ENCODE data around the gene RAD51AP2. TPM values are rescaled to one million over a fixed set of nuclear protein-coding genes. Genes with fewer than 3 reads are reported as not detected.

Gene RAD51AP2
- total and polyA plus RNA-seq, 2 of the 13 experiments (the other 11 are each of a cell fraction or from before 2014, with no cell fraction given): 0.11 to 0.12 TPM

GRCh38 chr2:17470855-17471641 is 47.2 kb downstream of the RAD51AP2 start:
- peaks cover 6% of the 10 kb centered on the region; the same call in 1 of the 2 replicates for H3K4me1 ChIP-seq (ENCODE audit: insufficient read depth, low read length)
- H3K79me2 ChIP-seq (ENCODE audit: insufficient read depth, low read length): no peaks in the 10 kb centered on the region
- H3K27me3 ChIP-seq (ENCODE audit: control insufficient read depth in 1 of 2, insufficient read depth in 2 of 2, low read length in 2 of 2): no peaks in the 10 kb centered on the region
- peaks cover 28% of the 10 kb centered on the region for H3K9me3 ChIP-seq (ENCODE audit: low read length)
- H3K9ac ChIP-seq (ENCODE audit: insufficient read depth, low read depth, low read length): no peak overlapping the region
- H4K20me1 ChIP-seq (ENCODE audit: insufficient read depth, low read length): no peaks in the 10 kb centered on the region
- no TSS peak for BruUV-seq (replicated peaks)
- ChIA-PET CTCF (ENCODE audit: low intra/inter-chr PET ratio, low total read pairs) (interaction anchor here (0.6 to 4.4 kb wide), 7 partner anchors 9 to 328 kb away, joined by 3 to 61 read pairs (median 7); no protein-coding TSS in a partner anchor), POLR2A (interaction anchor here (1.5 kb wide), 1 partner anchor 69 kb away, joined by 6 read pairs; the partner anchor contains the start of gene VSNL1)
- DNase-seq (ENCODE audit: low spot score) (peak; percentile 71), FAIRE-seq (peak; percentile 12), ATAC-seq (peak; percentile 99)
- H3K4me3 ChIP-seq (replicated peaks in 1 of 3; ENCODE audit: insufficient read depth in 1 of 3, low read depth in 2 of 3, low read length in 3 of 3): no peak overlapping the region
- 29% methylated on average over 6 of the region's 6 CpGs for WGBS (ENCODE audit: low lambda C conversion rate)
- H3K36me3 ChIP-seq (replicated peaks in 1 of 2; ENCODE audit: control insufficient read depth in 1 of 2, insufficient read depth in 2 of 2, low read length in 2 of 2): no peaks in the 10 kb centered on the region
- no peak overlapping the region for H3K27ac ChIP-seq (ENCODE audit: extremely low read length, insufficient read depth, low read length)
- H2AFZ ChIP-seq (ENCODE audit: low read length): no peak overlapping the region
- 0 out of 2 replicates have a peak overlapping the region, but pooled peaks have one; percentile 3 for H3K4me2 ChIP-seq (ENCODE audit: low read depth, low read length)
- intact Hi-C loops (cut with micrococcal nuclease; ENCODE audit: unreplicated experiment) (loop anchor here (1.0 kb wide), 4 partner anchors 69 to 200 kb away; partner anchors contain the start of gene VSNL1), in situ Hi-C loops (cut with HindIII; ENCODE audit: extremely low pct_ligation_motif_present, low pct_unique_long_range_greater_than_20kb) (loop anchor here (5.0 to 10.0 kb wide), 3 partner anchors 101 to 201 kb away; no protein-coding TSS in a partner anchor)
- TF ChIP-seq PHF21A (CRISPR knock-in tag; IDR thresholded peaks at IDR 0.05) (0 out of 2 replicates have a peak, but pooled peaks have one; percentile 21), TEAD3 (CRISPR knock-in tag; optimal IDR thresholded peaks at IDR 0.05; ENCODE audit: borderline replicate concordance) (peak; percentile 71), ZMYM4 (CRISPR knock-in tag; IDR thresholded peaks at IDR 0.05) (peak; percentile 72), ZNF225 (CRISPR knock-in tag; IDR thresholded peaks at IDR 0.05) (peak; percentile 100; the same call in 1 of the 2 replicates), SALL1 (CRISPR knock-in tag; IDR thresholded peaks at IDR 0.05) (peak; percentile 37; the same call in 1 of the 2 replicates), ZNF841 (CRISPR knock-in tag; IDR thresholded peaks at IDR 0.05; ENCODE audit: borderline replicate concordance) (0 out of 2 replicates have a peak, but pooled peaks have one; percentile 28), GATAD2A (CRISPR knock-in tag; IDR thresholded peaks at IDR 0.05) (0 out of 2 replicates have a peak, but pooled peaks have one; percentile 24), ZNF781 (CRISPR knock-in tag; IDR thresholded peaks at IDR 0.05; ENCODE audit: borderline replicate concordance, not compliant biosample characterization) (peak; percentile 43), NR2F2 (IDR thresholded peaks at IDR 0.05; ENCODE audit: borderline replicate concordance, low read depth) (no peak), TARDBP (CRISPR knock-in tag; IDR thresholded peaks at IDR 0.05) (0 out of 2 replicates have a peak, but pooled peaks have one; percentile 25), JUNB (CRISPR knock-in tag; IDR thresholded peaks at IDR 0.05; ENCODE audit: borderline replicate concordance) (0 out of 2 replicates have a peak, but pooled peaks have one; percentile 40), PRDM15 (CRISPR knock-in tag; IDR thresholded peaks at IDR 0.05) (peak; percentile 47; the same call in 1 of the 2 replicates), HMGA1 (CRISPR knock-in tag; conservative IDR thresholded peaks at IDR 0.05) (no peak), LCORL (IDR thresholded peaks at IDR 0.05) (0 out of 2 replicates have a peak, but pooled peaks have one; percentile 9), LCORL (CRISPR knock-in tag; IDR thresholded peaks at IDR 0.05) (no peak), SOX6 (IDR thresholded peaks at IDR 0.05) (no peak), SOX6 (CRISPR knock-in tag; IDR thresholded peaks at IDR 0.05) (peak; percentile 6; the same call in 1 of the 2 replicates), ZNF441 (CRISPR knock-in tag; IDR thresholded peaks at IDR 0.05; ENCODE audit: borderline replicate concordance) (0 out of 2 replicates have a peak, but pooled peaks have one; percentile 36)
- TF ChIP-seq, protein P1, sequence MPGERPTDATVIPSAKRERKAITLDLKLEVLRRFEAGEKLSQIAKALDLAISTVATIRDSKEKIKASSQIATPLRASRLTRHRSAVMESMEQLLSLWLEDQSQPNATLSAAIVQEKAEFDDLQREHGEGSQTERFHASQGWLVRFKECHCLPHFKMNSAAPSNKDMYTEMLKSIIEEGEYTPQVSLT (CRISPR knock-in tag; IDR thresholded peaks at IDR 0.05; ENCODE audit: borderline replicate concordance, low read depth): no peak

Measured in HepG2 (cell line).